IMR-90 (cell line): ENCODE measurements around the gene MYCBPAP. TPM values are rescaled to one million over a fixed set of nuclear protein-coding genes. Genes with fewer than 3 reads are reported as not detected.

Source experiments
- ATAC-seq: fragments of 200-7000 bp; cut with Tn5 transposase; 2 replicates; pipeline ENCODE4 v1.9.1; 2020; ENCODE audit warnings: low read depth, mild to moderate bottlenecking, moderate library complexity
- BruUV-seq: library from RNA; stranded (reverse); fragments of 400-500 nt; replicated peaks from 2 replicates; lab custom pipeline; 2021; lab: Mats Ljungman, UMichigan
- CTCF ChIA-PET: fragments of 300-600 bp; formaldehyde crosslinking; extraction: SDS; loops from one replicate; lab custom pipeline; 2021; ENCODE audit warnings: antibody characterized with exemption; lab: Yijun Ruan, JAX
- POLR2A ChIA-PET: fragments of 300-600 bp; sonication (Branson Sonifier 250); formaldehyde crosslinking; loops from one replicate; lab custom pipeline; 2022; ENCODE audit warnings: antibody characterized with exemption; ENCODE audit not compliant: unreplicated experiment; lab: Charles Lee
- DNase-seq: peaks from one replicate; pipeline ENCODE4 v3.0.0; 2013
- H2AFZ ChIP-seq: replicated peaks from 2 replicates; pipeline ENCODE3; 2013; ENCODE audit warnings: low read length, mild to moderate bottlenecking; ENCODE audit not compliant: poor library complexity
- H2AK5ac ChIP-seq: 2 replicates; pipeline ENCODE4 v1.6.1; 2013; ENCODE audit warnings: low read depth, low read length, inconsistent platforms
- H2AK9ac ChIP-seq: replicated peaks from 2 replicates; pipeline ENCODE3; 2013; ENCODE audit warnings: mild to moderate bottlenecking, low read depth, low read length, moderate library complexity; ENCODE audit not compliant: poor library complexity
- H2BK120ac ChIP-seq: 2 replicates; pipeline ENCODE4 v1.6.1; 2013; ENCODE audit warnings: low read depth, low read length, inconsistent platforms
- H2BK15ac ChIP-seq: 3 replicates; pipeline ENCODE4 v1.6.1; 2013; ENCODE audit warnings: low read depth, low read length, inconsistent platforms
- H2BK20ac ChIP-seq: 2 replicates; pipeline ENCODE4 v1.6.1; 2013; ENCODE audit warnings: low read depth, mild to moderate bottlenecking, inconsistent platforms, low read length, moderate library complexity
- H2BK5ac ChIP-seq: 2 replicates; pipeline ENCODE4 v1.6.1; 2013; ENCODE audit warnings: mild to moderate bottlenecking, low read depth, low read length, inconsistent platforms; ENCODE audit not compliant: poor library complexity, severe bottlenecking
- H3K14ac ChIP-seq: replicated peaks from 2 replicates; pipeline ENCODE4 v1.6.1; 2013; ENCODE audit warnings: low read depth, low read length, inconsistent platforms
- H3K18ac ChIP-seq: 2 replicates; pipeline ENCODE4 v1.6.1; 2013; ENCODE audit warnings: low read depth, low read length, control low read depth
- H3K23ac ChIP-seq: 2 replicates; pipeline ENCODE4 v1.6.1; 2013; ENCODE audit warnings: low read depth, low read length, inconsistent platforms
- H3K27ac ChIP-seq: 2 replicates; pipeline ENCODE4 v1.5.1; 2013; ENCODE audit warnings: mild to moderate bottlenecking, control low read depth, low read length; ENCODE audit not compliant: insufficient read depth
- H3K27me3 ChIP-seq: 2 replicates; pipeline ENCODE4 v1.6.1; 2013; ENCODE audit warnings: low read length; ENCODE audit not compliant: control insufficient read depth, insufficient read depth
- H3K36me3 ChIP-seq: 2 replicates; pipeline ENCODE4 v1.6.1; 2013; ENCODE audit warnings: low read length, mixed read lengths; ENCODE audit not compliant: control insufficient read depth, insufficient read depth
- H3K4ac ChIP-seq: 2 replicates; pipeline ENCODE4 v1.6.1; 2013; ENCODE audit warnings: low read depth, low read length, inconsistent platforms
- H3K4me1 ChIP-seq: 2 replicates; pipeline ENCODE4 v1.6.1; 2013; ENCODE audit warnings: low read length, mixed read lengths; ENCODE audit not compliant: control insufficient read depth, insufficient read depth
- H3K4me2 ChIP-seq: 2 replicates; pipeline ENCODE4 v1.6.1; 2013; ENCODE audit warnings: low read depth, mild to moderate bottlenecking, control low read depth, low read length, moderate library complexity
- H3K4me3 ChIP-seq: 2 replicates; pipeline ENCODE4 v1.5.1; 2013; ENCODE audit warnings: low read depth, mild to moderate bottlenecking, control low read depth, low read length, moderate library complexity; ENCODE audit not compliant: insufficient read depth
- H3K56ac ChIP-seq: 2 replicates; pipeline ENCODE4 v1.6.1; 2013; ENCODE audit warnings: low read length, inconsistent platforms; ENCODE audit not compliant: insufficient read depth; ENCODE audit errors: extremely low read depth
- H3K79me1 ChIP-seq, 2 experiments: 2 replicates each; pipeline ENCODE4 v1.6.1; 2013; ENCODE audit warnings: low read length in 2 of 2, inconsistent platforms in 1 of 2, low read depth in 1 of 2
- H3K9ac ChIP-seq: 2 replicates; pipeline ENCODE4 v1.6.1; 2013; ENCODE audit warnings: low read depth, low read length, control low read depth
- H3K9me1 ChIP-seq: 2 replicates; pipeline ENCODE4 v1.6.1; 2013; ENCODE audit warnings: low read length, inconsistent platforms; ENCODE audit not compliant: insufficient read depth
- H3K9me3 ChIP-seq: 2 replicates; pipeline ENCODE4 v1.6.1; 2013; ENCODE audit warnings: low read length; ENCODE audit not compliant: control insufficient read depth, insufficient read depth
- H4K20me1 ChIP-seq: 2 replicates; pipeline ENCODE4 v1.6.1; 2013; ENCODE audit warnings: low read length, inconsistent platforms; ENCODE audit not compliant: insufficient read depth
- H4K5ac ChIP-seq: 2 replicates; pipeline ENCODE4 v1.6.1; 2013; ENCODE audit warnings: mild to moderate bottlenecking, low read depth, low read length, control low read depth
- H4K8ac ChIP-seq, 2 experiments: 2 replicates each; pipeline ENCODE4 v1.6.1; 2013; ENCODE audit warnings: low read depth in 2 of 2, low read length in 2 of 2, control low read depth in 1 of 2, inconsistent platforms in 1 of 2
- H4K91ac ChIP-seq: 2 replicates; pipeline ENCODE4 v1.6.1; 2013; ENCODE audit warnings: low read depth, low read length, inconsistent platforms; ENCODE audit not compliant: insufficient read depth
- BHLHE40 ChIP-seq: fragments of 150-350 bp; IDR thresholded peaks from 2 replicates; pipeline ENCODE4 v1.6.1; 2016; ENCODE audit warnings: mild to moderate bottlenecking, low read depth, low read length
- CHD1 ChIP-seq: IDR thresholded peaks from 2 replicates; pipeline ENCODE4 v1.6.1; 2012; ENCODE audit warnings: low read depth, low read length, improper control_type of control experiment
- FOS ChIP-seq: fragments of 150-350 bp; IDR thresholded peaks from 2 replicates; pipeline ENCODE4 v1.6.1; 2016; ENCODE audit warnings: low read depth, low read length
- MAZ ChIP-seq: IDR thresholded peaks from 2 replicates; pipeline ENCODE4 v1.6.1; 2012; ENCODE audit warnings: low read depth, mild to moderate bottlenecking, low read length, improper control_type of control experiment, moderate library complexity, borderline replicate concordance
- MXI1 ChIP-seq: IDR thresholded peaks from 2 replicates; pipeline ENCODE4 v1.6.1; 2012; ENCODE audit warnings: low read depth, mild to moderate bottlenecking, low read length, moderate library complexity, borderline replicate concordance
- POLR2A ChIP-seq: IDR thresholded peaks from 2 replicates; pipeline ENCODE4 v1.6.1; 2012; ENCODE audit warnings: mild to moderate bottlenecking, low read depth, low read length
- RCOR1 ChIP-seq: IDR thresholded peaks from 2 replicates; pipeline ENCODE4 v1.6.1; 2012; ENCODE audit warnings: mild to moderate bottlenecking, low read length, improper control_type of control experiment; ENCODE audit not compliant: insufficient replicate concordance
- SMC3 ChIP-seq: fragments of 150-350 bp; IDR thresholded peaks from 2 replicates; pipeline ENCODE4 v1.6.1; 2016; ENCODE audit warnings: low read depth, mild to moderate bottlenecking, antibody characterized with exemption, low read length, moderate library complexity
- WGBS, 2 experiments: methylation state at CpG; one replicate each; pipeline versions ENCODE4 v1.1.5 to v1.1.7; 2013; ENCODE audit warnings: missing lambda C conversion rate in 2 of 2; ENCODE audit not compliant: insufficient read length in 1 of 2; ENCODE audit errors: extremely low coverage in 2 of 2; 5-methylcytosine and 5-hydroxymethylcytosine counted together
- dilution Hi-C: fragments of 300-500 bp; cut with HindIII; formaldehyde crosslinking; loops from one replicate; pipeline ENCODE4 v1.14.3; 2018; ENCODE audit warnings: low sequenced_read_pairs; ENCODE audit not compliant: unreplicated experiment
- in situ Hi-C: fragments of 300-500 bp; cut with MboI; formaldehyde crosslinking; loops from 3 replicates; pipeline ENCODE4 v1.14.3; 2019; ENCODE audit warnings: low sequenced_read_pairs, inconsistent platforms, mixed read lengths
- intact Hi-C: fragments of 100-400 bp; cut with micrococcal nuclease; formaldehyde crosslinking; loops from 2 replicates; pipeline ENCODE4 v1.10.0; 2022
- polyA plus RNA-seq, 3 experiments: library from polyadenylated mRNA; depleted of rRNA; stranded (reverse); fragments of >200 nt; gene quantifications; 2 replicates each; pipeline ENCODE4 v1.2.3, GENCODE V29; 2012; ENCODE audit warnings: low replicate concordance in 1 of 3
- total RNA-seq: library from RNA; depleted of rRNA; stranded (reverse); fragments of >200 nt; gene quantifications from 2 replicates; pipeline ENCODE4 v1.2.3, GENCODE V29; 2012
- TF ChIP-seq, protein P1 (sequence below): conservative IDR thresholded peaks from 2 replicates; pipeline ENCODE4 v1.5.1; 2012; ENCODE audit warnings: mild to moderate bottlenecking, low read depth, low read length, improper control_type of control experiment

Gene MYCBPAP
- total and polyA plus RNA-seq, 2 of the 4 experiments (the other 2 are of a cell fraction) = 0.17 to 0.18 TPM

DNA sequence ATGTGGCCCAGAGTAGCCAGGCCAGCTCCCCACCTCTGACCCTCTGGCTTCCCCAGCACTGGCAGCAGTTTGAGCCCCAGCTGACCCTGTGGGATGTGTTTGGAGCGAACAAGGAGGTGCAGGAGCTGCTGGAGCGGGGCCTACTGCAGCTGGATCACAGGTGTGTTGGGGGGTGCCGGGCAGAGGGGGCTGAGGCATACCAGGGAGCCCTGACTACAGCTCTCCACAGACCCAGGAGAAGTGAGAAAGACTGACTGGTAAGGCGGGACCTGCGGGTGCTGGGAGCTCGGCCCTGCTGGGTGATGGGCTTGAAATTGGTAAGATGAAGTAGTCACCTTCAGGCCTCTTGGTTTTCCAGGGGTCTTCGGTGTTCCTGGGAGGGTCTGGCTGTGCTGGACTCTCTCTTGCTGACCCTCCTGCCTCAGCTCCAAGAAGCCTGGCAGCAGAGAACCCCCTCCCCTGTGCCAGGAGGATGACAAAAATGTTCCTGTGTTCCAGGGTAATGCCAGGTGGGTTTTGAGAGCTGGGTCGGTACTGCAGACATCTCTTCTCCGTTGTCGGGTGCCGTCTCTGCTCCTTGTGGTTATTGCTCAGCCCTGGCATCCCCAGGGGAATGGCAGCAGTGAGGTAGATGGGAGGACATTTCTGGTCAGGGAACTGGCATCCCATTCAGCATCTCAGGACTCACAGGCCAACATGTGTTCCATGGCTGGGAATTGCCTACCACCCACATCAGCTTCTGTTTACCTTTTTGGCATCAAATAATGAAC is 23.7 kb upstream of the MYCBPAP start:
- DNase-seq (no peak), ATAC-seq (no peak)
- no CpG with 5 or more reads among the region's 11 CpGs for WGBS, 2 experiments
- H3K56ac ChIP-seq = no peak overlapping the region
- no peak overlapping the region for H2BK5ac ChIP-seq
- no peaks in the 10 kb centered on the region for H3K9me1 ChIP-seq
- dilution Hi-C loops = no loop called here
- H3K79me1 ChIP-seq = peaks cover 11 to 25% of the 10 kb centered on the region in 2 experiments; a peak in 3 of 4 replicates
- H3K9me3 ChIP-seq = no peaks in the 10 kb centered on the region
- H3K18ac ChIP-seq = no peak overlapping the region
- no peak overlapping the region for H2BK15ac ChIP-seq
- ChIA-PET POLR2A (no interaction called here), CTCF (interaction anchor here (0.6 to 1.0 kb wide), 3 partner anchors 143 to 451 kb away, joined by 3 read pairs; no protein-coding TSS in a partner anchor)
- no peak overlapping the region for H3K4ac ChIP-seq
- no peak overlapping the region for H2BK20ac ChIP-seq
- no peaks in the 10 kb centered on the region for H3K27me3 ChIP-seq
- intact Hi-C loops = loop anchor here (5.0 kb wide), 1 partner anchor 358 kb away; no protein-coding TSS in a partner anchor
- no peak overlapping the region for H3K23ac ChIP-seq
- no peak overlapping the region for H4K8ac ChIP-seq
- no peak for TF ChIP-seq BHLHE40
- TF ChIP-seq POLR2A = no peak
- TF ChIP-seq SMC3 = no peak
- no peak for TF ChIP-seq FOS
- no peak for TF ChIP-seq CHD1
- TF ChIP-seq MAZ = no peak
- no peak for TF ChIP-seq MXI1
- TF ChIP-seq, protein P1, sequence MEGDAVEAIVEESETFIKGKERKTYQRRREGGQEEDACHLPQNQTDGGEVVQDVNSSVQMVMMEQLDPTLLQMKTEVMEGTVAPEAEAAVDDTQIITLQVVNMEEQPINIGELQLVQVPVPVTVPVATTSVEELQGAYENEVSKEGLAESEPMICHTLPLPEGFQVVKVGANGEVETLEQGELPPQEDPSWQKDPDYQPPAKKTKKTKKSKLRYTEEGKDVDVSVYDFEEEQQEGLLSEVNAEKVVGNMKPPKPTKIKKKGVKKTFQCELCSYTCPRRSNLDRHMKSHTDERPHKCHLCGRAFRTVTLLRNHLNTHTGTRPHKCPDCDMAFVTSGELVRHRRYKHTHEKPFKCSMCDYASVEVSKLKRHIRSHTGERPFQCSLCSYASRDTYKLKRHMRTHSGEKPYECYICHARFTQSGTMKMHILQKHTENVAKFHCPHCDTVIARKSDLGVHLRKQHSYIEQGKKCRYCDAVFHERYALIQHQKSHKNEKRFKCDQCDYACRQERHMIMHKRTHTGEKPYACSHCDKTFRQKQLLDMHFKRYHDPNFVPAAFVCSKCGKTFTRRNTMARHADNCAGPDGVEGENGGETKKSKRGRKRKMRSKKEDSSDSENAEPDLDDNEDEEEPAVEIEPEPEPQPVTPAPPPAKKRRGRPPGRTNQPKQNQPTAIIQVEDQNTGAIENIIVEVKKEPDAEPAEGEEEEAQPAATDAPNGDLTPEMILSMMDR = no peak
- TF ChIP-seq RCOR1 = no peak
- H3K27ac ChIP-seq = no peak overlapping the region
- no peak overlapping the region for H3K4me3 ChIP-seq
- no TSS peak for BruUV-seq
- H2AFZ ChIP-seq = no peak overlapping the region
- in situ Hi-C loops = loop anchor here (10.0 kb wide), 1 partner anchor 210 kb away; no protein-coding TSS in a partner anchor
- no peak overlapping the region for H4K91ac ChIP-seq
- H3K4me1 ChIP-seq = peaks cover 4% of the 10 kb centered on the region; the same call in 1 of the 2 replicates
- no peak overlapping the region for H2BK120ac ChIP-seq
- H3K14ac ChIP-seq = no peak overlapping the region
- no peak overlapping the region for H3K9ac ChIP-seq
- no peak overlapping the region for H2AK5ac ChIP-seq
- H3K4me2 ChIP-seq = no peak overlapping the region
- peak overlapping the region; percentile 47 for H2AK9ac ChIP-seq
- no peak overlapping the region for H4K5ac ChIP-seq
- H3K36me3 ChIP-seq = peaks cover 18% of the 10 kb centered on the region
- H4K20me1 ChIP-seq = peaks cover 7% of the 10 kb centered on the region; the same call in 1 of the 2 replicates
